ENCODE results near the gene NIPAL1.

GRCh38 chr4:48081196-48081595 lies 64.6 kb downstream of the NIPAL1 start:
- TF ChIP-seq POLR2A (IDR thresholded peaks at IDR 0.05; ENCODE audit: low read length) (no peak), GATA1 (IDR thresholded peaks at IDR 0.05; ENCODE audit: low read depth, low read length) (no peak)
